Measurements from ENCODE around the gene LSM11.

Gene LSM11

GRCh38 chr5:157747173-157747740 lies 3.7 kb downstream of the LSM11 start (continued):
- TF ChIP-seq ZFP30 (CRISPR knock-in tag; IDR thresholded peaks at IDR 0.05) (no peak), PPARA (CRISPR knock-in tag; IDR thresholded peaks at IDR 0.05; ENCODE audit: borderline replicate concordance) (no peak)

- TF ChIP-seq POU6F1 (CRISPR knock-in tag; IDR thresholded peaks at IDR 0.05; ENCODE audit: borderline replicate concordance, low read depth) (no peak), ZC3H10 (CRISPR knock-in tag; IDR thresholded peaks at IDR 0.05) (peak; percentile 21; the same call in 1 of the 2 replicates), ZFP3 (CRISPR knock-in tag; IDR thresholded peaks at IDR 0.05) (0 out of 2 replicates have a peak, but pooled peaks have one; percentile 62), CSDC2 (CRISPR knock-in tag; IDR thresholded peaks at IDR 0.05) (0 out of 2 replicates have a peak, but pooled peaks have one; percentile 30), ZNF70 (CRISPR knock-in tag; IDR thresholded peaks at IDR 0.05) (no peak)
- ATAC-seq: no peak
Observed at GRCh38 chr5:157747766-157748700, 4.5 kb downstream of the LSM11 start.

GRCh38 chr5:157748760-157749461 lies 5.4 kb downstream of the LSM11 start:
- peak; percentile 75 for ATAC-seq
- no peak for TF ChIP-seq TCF4 (CRISPR knock-in tag; IDR thresholded peaks at IDR 0.05; ENCODE audit: borderline replicate concordance)

- no peak for TF ChIP-seq ZFP30 (CRISPR knock-in tag; IDR thresholded peaks at IDR 0.05)
- TF ChIP-seq ZNF8 (CRISPR knock-in tag; IDR thresholded peaks at IDR 0.05): no peak
- no peak for TF ChIP-seq TOX (CRISPR knock-in tag; IDR thresholded peaks at IDR 0.05; ENCODE audit: borderline replicate concordance)
- no peak for TF ChIP-seq CSRNP3 (CRISPR knock-in tag; IDR thresholded peaks at IDR 0.05)
- TF ChIP-seq CREB5 (CRISPR knock-in tag; IDR thresholded peaks at IDR 0.05; ENCODE audit: low read depth): no peak
- no peak for TF ChIP-seq TSHZ2 (CRISPR knock-in tag; IDR thresholded peaks at IDR 0.05)
- no peak for TF ChIP-seq BACH2 (CRISPR knock-in tag; IDR thresholded peaks at IDR 0.05; ENCODE audit: borderline replicate concordance)
- no peak for TF ChIP-seq ZNF565 (CRISPR knock-in tag; conservative IDR thresholded peaks at IDR 0.05; ENCODE audit: low read depth)
- no peak for TF ChIP-seq PATZ1 (CRISPR knock-in tag; IDR thresholded peaks at IDR 0.05; ENCODE audit: borderline replicate concordance)
- TF ChIP-seq SNAI2 (CRISPR knock-in tag; IDR thresholded peaks at IDR 0.05): no peak
- no peak for TF ChIP-seq PPARA (CRISPR knock-in tag; IDR thresholded peaks at IDR 0.05; ENCODE audit: borderline replicate concordance)
- no peak for TF ChIP-seq GLIS3 (CRISPR knock-in tag; IDR thresholded peaks at IDR 0.05)
- TF ChIP-seq RARB (CRISPR knock-in tag; IDR thresholded peaks at IDR 0.05): no peak
- ATAC-seq: no peak
Observed at GRCh38 chr5:157749462-157749799, 5.9 kb downstream of the LSM11 start.

Data from SK-N-SH treated with all-trans-retinoic acid at 6 μM for 48 hours (cell line).